ENCODE data around the gene CD109.
A peak's percentile ranks its signal among the peaks of the same experiment; 100 is the strongest.
"Not testable (repeated sequence)": the region's sequence is repeated elsewhere in the genome, so short reads cannot be mapped to it uniquely, and the experiment has no call there.

CD109 gene

GRCh38 chr6:73695619-73696421 is at the start of gene CD109:
TSS of gene CD109 (plus strand) at chr6:73696203. CDS start at chr6:73696216, 13 bp downstream.
- DNase-seq, result peak; percentile 66

DNA sequence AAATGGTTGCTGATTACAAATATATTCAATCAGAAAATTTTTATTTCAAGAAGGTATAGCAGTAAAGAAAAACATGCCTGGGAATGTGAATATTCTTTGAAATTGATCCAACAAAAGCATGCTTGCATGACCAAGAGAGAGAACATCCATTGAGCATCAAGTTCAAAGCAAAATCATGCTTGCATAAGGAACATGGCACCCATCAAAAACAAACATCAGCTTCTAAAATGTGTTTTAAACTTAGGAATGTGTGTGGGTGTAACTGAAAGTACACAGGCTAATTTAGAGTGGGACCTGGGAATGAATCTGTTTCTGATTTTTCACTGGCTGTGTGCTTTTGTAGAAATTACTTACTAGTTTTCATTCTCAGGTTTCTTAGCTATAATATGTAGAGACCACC is 47.8 kb upstream of the CD109 start:
- no peak for DNase-seq

DNA sequence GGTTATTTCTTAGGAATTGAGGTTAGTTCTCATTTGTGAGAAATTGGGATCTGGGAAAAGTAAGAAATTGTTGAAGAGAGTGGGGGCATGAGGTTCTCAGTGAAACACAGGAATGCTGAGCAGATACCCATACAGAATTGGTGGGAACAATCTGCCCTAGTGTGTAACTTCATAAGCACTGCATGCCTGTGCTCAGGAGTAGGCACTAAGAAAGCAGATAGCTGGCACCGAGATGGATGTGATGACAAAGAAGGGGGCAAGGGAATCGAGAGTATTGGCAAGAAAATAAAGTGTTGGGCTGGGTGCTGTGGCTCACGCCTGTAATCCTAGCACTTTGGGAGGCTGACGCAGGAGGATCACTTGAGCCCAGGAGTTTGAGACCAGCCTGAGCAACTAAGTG is 46.2 kb upstream of the CD109 start:
- DNase-seq, result no peak

DNA sequence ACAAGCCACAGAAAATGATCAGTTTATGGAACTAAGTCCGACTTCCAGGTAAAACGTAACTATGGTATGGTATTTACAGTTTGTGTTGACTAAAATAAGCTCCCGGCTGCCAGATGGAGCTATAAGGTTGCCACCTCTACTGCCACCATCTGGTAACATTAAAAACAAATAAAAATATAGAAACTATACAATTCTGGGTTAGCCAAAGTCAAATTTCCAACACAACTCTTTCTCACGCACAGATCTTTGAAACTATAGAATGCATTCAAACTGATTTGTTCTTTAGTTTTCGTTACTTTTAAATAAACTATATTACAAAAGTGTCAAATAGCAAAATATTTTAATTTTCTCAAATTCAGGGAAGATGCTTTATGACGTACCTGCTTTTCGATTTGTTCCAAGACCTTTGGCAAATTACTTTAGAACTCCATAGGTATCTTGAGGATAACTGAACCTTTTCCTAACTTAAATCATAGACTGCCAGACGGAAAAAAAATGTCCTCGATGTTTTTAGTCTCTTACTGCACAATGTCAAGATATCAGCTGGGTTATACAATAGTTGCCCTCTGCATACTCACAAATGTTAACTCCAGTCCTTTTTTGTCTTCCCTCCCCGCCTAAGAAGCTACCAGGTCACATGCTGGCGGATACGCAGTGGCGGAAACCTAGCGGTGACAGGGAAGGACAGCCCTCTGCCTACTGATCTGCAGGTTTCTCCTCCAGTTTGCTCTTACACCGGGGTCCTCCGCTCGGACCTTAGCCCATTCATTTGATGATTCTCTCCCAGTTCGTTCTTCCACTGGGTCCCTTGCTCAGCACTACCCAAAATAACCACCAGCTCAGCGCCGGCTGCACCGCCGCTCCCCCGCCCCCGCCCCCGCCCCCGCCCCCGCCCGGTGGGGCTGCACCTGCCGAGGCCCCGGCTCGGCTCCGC is 43.1 kb upstream of the CD109 start:
- peak; percentile 62 for DNase-seq

GRCh38 chr6:73653571-73654424 is 42.2 kb upstream of the CD109 start, which contains the start of gene SLC17A5:
TSS of gene SLC17A5 (minus strand) at chr6:73653992. CDS start at chr6:73653886, 106 bp downstream.
- DNase-seq, result peak; percentile 85

GRCh38 chr6:73655341-73655917 is 40.6 kb upstream of the CD109 start:
- DNase-seq, result no peak

GRCh38 chr6:73656531-73657145 is 39.4 kb upstream of the CD109 start:
- no peak for DNase-seq

- no peak for DNase-seq
Measured at GRCh38 chr6:73657201-73657600, 38.8 kb upstream of the CD109 start.

GRCh38 chr6:73664701-73665100 is 31.3 kb upstream of the CD109 start:
- no peak for DNase-seq

DNA sequence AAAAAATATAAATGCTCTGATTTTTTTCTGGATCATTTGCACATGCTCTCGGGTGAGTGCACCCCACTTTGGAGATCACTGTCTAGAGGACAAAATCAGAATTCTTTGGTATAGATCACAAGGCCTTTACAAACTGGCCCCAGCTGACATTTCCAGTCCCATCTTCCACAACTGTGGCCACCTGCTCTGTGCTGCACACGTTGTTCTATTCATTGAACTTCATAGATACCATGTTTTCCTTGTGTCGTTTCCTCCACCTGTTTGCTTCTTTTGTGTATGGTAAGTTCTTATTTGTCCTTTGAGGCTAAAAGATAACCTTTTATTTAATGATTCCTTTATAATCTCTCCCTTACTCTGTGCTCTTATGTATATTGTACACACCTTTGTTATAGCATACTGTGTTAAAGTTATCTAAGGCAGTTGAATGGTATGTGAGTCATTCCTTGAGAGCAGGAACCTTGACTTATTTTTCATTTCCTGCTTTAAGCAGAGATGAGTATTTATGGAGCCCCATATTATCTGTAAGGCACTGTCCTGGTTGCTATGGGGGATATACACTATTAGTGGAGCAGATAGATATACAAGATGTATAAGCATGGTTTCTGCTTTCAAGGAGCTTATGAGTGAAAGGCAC is 30.2 kb upstream of the CD109 start:
- DNase-seq, result no peak

GRCh38 chr6:73666393-73666792 is 29.6 kb upstream of the CD109 start:
- DNase-seq, result no peak

- DNase-seq, result no peak
Measured at GRCh38 chr6:73667798-73668197, 28.2 kb upstream of the CD109 start.

- no peak for DNase-seq
Measured at GRCh38 chr6:73669005-73669404, 27.0 kb upstream of the CD109 start.

GRCh38 chr6:73671911-73672685 is 23.9 kb upstream of the CD109 start:
- DNase-seq, result no peak

DNA sequence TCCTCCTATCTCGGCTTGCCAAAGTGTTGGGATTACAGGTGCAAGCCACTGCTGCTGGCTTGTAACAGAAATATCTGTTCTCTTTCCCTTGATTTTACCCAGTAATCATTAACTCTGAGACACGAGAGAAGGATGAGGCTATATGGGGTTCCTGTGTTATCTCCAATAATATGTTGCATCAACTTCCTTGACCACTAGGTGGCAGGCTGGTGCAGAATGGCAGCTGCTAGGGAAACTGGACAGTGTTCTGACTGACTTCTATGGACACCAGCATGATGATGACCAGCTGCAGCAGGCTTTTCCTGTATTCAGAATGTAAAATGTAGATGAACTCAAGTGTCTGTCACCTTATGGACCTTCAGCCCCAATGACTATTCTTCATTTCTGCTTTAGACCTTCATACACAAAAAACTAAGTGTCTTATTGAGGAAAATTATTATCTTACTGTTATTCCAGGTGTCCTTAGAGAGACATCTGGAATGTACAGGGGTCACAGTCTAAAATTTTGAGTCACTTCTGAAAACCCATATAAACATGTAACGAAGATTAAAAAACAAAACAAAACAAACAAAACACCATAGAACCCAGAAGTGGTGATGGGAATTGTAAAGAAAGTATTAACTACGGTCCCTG is 20.4 kb upstream of the CD109 start:
- DNase-seq, result peak; percentile 65

- DNase-seq, result no peak
Measured at GRCh38 chr6:73679009-73679408, 17.0 kb upstream of the CD109 start.

DNA sequence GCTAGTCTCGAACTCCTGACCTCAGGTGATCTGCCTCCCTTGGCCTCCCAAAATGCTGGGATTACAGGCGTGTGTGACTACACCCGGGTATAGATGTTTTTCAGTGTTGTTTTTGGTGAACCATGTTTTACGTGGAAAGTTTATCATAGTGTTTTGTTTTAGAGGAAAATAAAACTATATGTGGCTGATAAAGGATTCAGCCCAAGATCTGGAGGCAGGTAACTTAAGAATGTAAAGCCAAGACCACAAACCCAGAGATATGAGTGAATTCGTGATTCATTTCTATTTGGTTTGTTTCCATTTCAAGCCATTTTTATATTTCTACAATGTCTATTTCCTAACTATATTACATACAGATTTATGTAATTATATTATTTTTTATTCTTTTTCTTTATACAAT is 16.2 kb upstream of the CD109 start:
- DNase-seq, result not testable (repeated sequence)

GRCh38 chr6:73680289-73680918 is 15.6 kb upstream of the CD109 start:
- no peak for DNase-seq

DNA sequence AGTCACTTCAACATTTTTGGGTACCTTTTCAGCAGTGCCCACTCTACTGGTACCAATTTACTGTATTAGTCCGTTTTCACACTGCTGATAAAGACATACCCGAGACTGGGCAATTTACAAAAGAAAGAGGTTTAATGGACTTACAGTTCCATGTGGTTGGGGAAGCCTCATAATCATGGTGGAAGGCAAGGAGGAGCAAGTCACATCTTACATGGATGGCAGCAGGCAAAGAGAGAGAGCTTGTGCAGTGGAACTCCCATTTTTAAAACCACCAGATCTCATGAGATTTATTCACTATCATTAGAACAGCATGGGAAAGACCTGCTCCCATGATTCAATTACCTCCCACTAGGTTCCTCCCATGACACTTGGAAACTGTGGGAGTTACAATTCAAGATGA is 12.4 kb upstream of the CD109 start:
- DNase-seq, result not testable (repeated sequence)

GRCh38 chr6:73688351-73688750 is 7.7 kb upstream of the CD109 start:
- DNase-seq, result no peak
